ENCODE results near the gene RBM22.

- TF ChIP-seq CTCF (IDR thresholded peaks at IDR 0.05) = no peak
- no peak for TF ChIP-seq POLR2A (IDR thresholded peaks at IDR 0.05; ENCODE audit: low read depth)
Observed at GRCh38 chr5:150672237-150672883, 28.5 kb downstream of the RBM22 start.

All from esophagus muscularis mucosa (tissue), 3 donors.